K562 (cell line): ENCODE measurements around the gene HSP90AA1. TPM values are rescaled to one million over a fixed set of nuclear protein-coding genes. Genes with fewer than 3 reads are reported as not detected.

Experiments
- DIDO1 ChIP-seq: fragments of 450-650 bp; IDR thresholded peaks from 2 replicates; pipeline ENCODE4 v1.6.1; 2016; ENCODE audit warnings: low read depth, missing biosample characterization, missing genetic modification characterization
- FUS ChIP-seq: fragments of 200-400 bp; formaldehyde crosslinking; optimal IDR thresholded peaks from 2 replicates; pipeline ENCODE3; 2017; ENCODE audit warnings: low read depth, low read length
- GABPB2 ChIP-seq: fragments of 250-450 bp; sonication (Bioruptor Pico); conservative IDR thresholded peaks from 2 replicates; pipeline ENCODE4 v1.5.1; 2021; ENCODE audit warnings: mild to moderate bottlenecking
- HDAC8 ChIP-seq: fragments of 450-650 bp; IDR thresholded peaks from 2 replicates; pipeline ENCODE4 v1.6.1; 2016; ENCODE audit warnings: mild to moderate bottlenecking, missing genetic modification characterization, moderate library complexity, missing compliant biosample characterization
- HNRNPLL ChIP-seq: fragments of 200-400 bp; formaldehyde crosslinking; IDR thresholded peaks from 2 replicates; pipeline ENCODE4 v1.6.1; 2017; ENCODE audit warnings: low read length, low read depth, mild to moderate bottlenecking; ENCODE audit not compliant: poor library complexity, severe bottlenecking
- ILK ChIP-seq: fragments of 450-650 bp; IDR thresholded peaks from 2 replicates; pipeline ENCODE4 v1.6.1; 2016; ENCODE audit warnings: missing genetic modification characterization, low read depth, mild to moderate bottlenecking, missing compliant biosample characterization, moderate library complexity, borderline replicate concordance
- MAZ ChIP-seq, 2 experiments: fragments of 450-650 bp in 1 of 2; sonication (generic) in 1 of 2; formaldehyde crosslinking; IDR thresholded peaks in 1 of 2; conservative IDR thresholded peaks in 1 of 2; 2 replicates each; pipeline versions ENCODE4 v1.4.0 to v1.5.0; 2020; ENCODE audit warnings: mild to moderate bottlenecking in 1 of 2, missing genetic modification reagents in 1 of 2
- NRF1 ChIP-seq, 2 experiments: fragments of 450-650 bp; IDR thresholded peaks in 1 of 2; conservative IDR thresholded peaks in 1 of 2; 2 replicates each; pipeline ENCODE4 v1.6.1; 2014; ENCODE audit warnings: mild to moderate bottlenecking in 2 of 2
- POLR2G ChIP-seq: fragments of 200-400 bp; formaldehyde crosslinking; IDR thresholded peaks from 2 replicates; pipeline ENCODE4 v1.6.1; 2017; ENCODE audit warnings: low read depth, mild to moderate bottlenecking, antibody characterized with exemption, low read length, moderate library complexity
- RREB1 ChIP-seq: fragments of 250-450 bp; sonication (Bioruptor Pico); IDR thresholded peaks from 2 replicates; pipeline ENCODE4 v1.4.0; 2020
- SAFB2 ChIP-seq: fragments of 200-400 bp; formaldehyde crosslinking; IDR thresholded peaks from 2 replicates; pipeline ENCODE4 v1.6.1; 2018; ENCODE audit warnings: borderline replicate concordance, low read length, low read depth, moderate library complexity; ENCODE audit not compliant: severe bottlenecking
- TAF1 ChIP-seq: IDR thresholded peaks from 2 replicates; pipeline ENCODE4 v1.6.1; 2011; ENCODE audit warnings: mild to moderate bottlenecking, low read length, moderate library complexity; ENCODE audit not compliant: insufficient read depth, control insufficient read depth, severe bottlenecking; ENCODE audit errors: extremely low read depth
- TARDBP ChIP-seq: fragments of 450-650 bp; IDR thresholded peaks from 2 replicates; pipeline ENCODE4 v1.6.1; 2016
- TEAD1 ChIP-seq, 2 experiments: fragments of 450-650 bp in 1 of 2; sonication (generic) in 1 of 2; formaldehyde crosslinking; IDR thresholded peaks; 2 replicates each; pipeline versions ENCODE4 v1.4.0 to v1.8.0; 2020 to 2022; ENCODE audit warnings: mild to moderate bottlenecking in 2 of 2, missing genetic modification reagents in 1 of 2
- ZFP36 ChIP-seq: fragments of 150-350 bp; IDR thresholded peaks from 2 replicates; pipeline ENCODE4 v1.6.1; 2018; ENCODE audit warnings: low read length, low read depth; ENCODE audit not compliant: partially characterized antibody
- ZNF592 ChIP-seq: fragments of 450-650 bp; IDR thresholded peaks from 2 replicates; pipeline ENCODE4 v1.6.1; 2017; ENCODE audit warnings: antibody characterized with exemption, mild to moderate bottlenecking
- polyA plus RNA-seq, 8 experiments: library from polyadenylated mRNA; depleted of rRNA in 4 of 8; stranded (reverse) in 5 of 8; unstranded in 3 of 8; fragments of >200 nt; fragmentation: Nextera tagmentation in 2 of 8; fragmentation: Illumina TruSeq in 1 of 8; extraction: Ambion mirVana in 2 of 8; extraction: Trizol in 1 of 8; gene quantifications; 2 replicates each; pipeline versions ENCODE4 v1.2.1 to v1.2.3, GENCODE V29; 2011 to 2014; ENCODE audit warnings: inconsistent platforms in 1 of 8, missing spikeins in 1 of 8
- total RNA-seq, 7 experiments: library from RNA; depleted of rRNA in 6 of 7; stranded (reverse); fragments of >200 nt in 6 of 7; fragmentation: Illumina TruSeq in 2 of 7; extraction: Trizol in 2 of 7; gene quantifications; 2 replicates each; pipeline versions ENCODE4 v1.2.1 to v1.2.3, GENCODE V29; 2011 to 2021; ENCODE audit warnings: low replicate concordance in 1 of 7

Gene HSP90AA1
- total and polyA plus RNA-seq, 9 of the 15 experiments (the other 6 are each of a cell fraction or from before 2014, with no cell fraction given): 377 to 1,731 (median 879) TPM

GRCh38 chr14:102086972-102087761 is at the start of gene HSP90AA1 (continued):
- TF ChIP-seq HDAC8 (tag) (no peak), TARDBP (no peak), ZFP36 (no peak), GABPB2 (CRISPR knock-in tag) (no peak), RREB1 (no peak), TEAD1 (CRISPR knock-in tag; IDR thresholded peaks at IDR 0.05) (peak in 1 of 2 experiments; percentile 55; a peak in 1 of 4 replicates), NRF1 (conservative IDR thresholded peaks at IDR 0.05 in 1 of 2, IDR thresholded peaks at IDR 0.05 in 1 of 2) (peak; percentile 92 to 94), ILK (tag) (no peak), DIDO1 (tag) (no peak), HNRNPLL (peak; percentile 72), ZNF592 (peak; percentile 80), FUS (no peak), SAFB2 (no peak), TAF1 (peak; percentile 95), POLR2G (peak; percentile 97), MAZ (CRISPR knock-in tag; conservative IDR thresholded peaks at IDR 0.05 in 1 of 2, IDR thresholded peaks at IDR 0.05 in 1 of 2) (peak; percentile 66 to 69; a peak in 3 of 4 replicates)
